GF-D8 (cell line): ENCODE measurements around the gene ICE2.

ENCODE experiments used
- DNase-seq: peaks from one replicate; lab custom pipeline; 2025; lab: John Stamatoyannopoulos, UW

Gene ICE2

GRCh38 chr15:60390231-60390630 lies 88.7 kb downstream of the ICE2 start:
- DNase-seq: no peak

GRCh38 chr15:60389261-60390077 lies 89.5 kb downstream of the ICE2 start:
- no peak for DNase-seq

GRCh38 chr15:60387321-60387720 lies 91.6 kb downstream of the ICE2 start:
- no peak for DNase-seq

GRCh38 chr15:60386615-60387014 lies 92.3 kb downstream of the ICE2 start:
- DNase-seq: no peak

GRCh38 chr15:60385620-60386552 lies 93.1 kb downstream of the ICE2 start:
- no peak for DNase-seq

GRCh38 chr15:60384526-60385126 lies 94.3 kb downstream of the ICE2 start:
- DNase-seq: no peak

GRCh38 chr15:60384053-60384452 lies 94.9 kb downstream of the ICE2 start:
- no peak for DNase-seq

- no peak for DNase-seq
Observed at GRCh38 chr15:60382773-60383674, 95.9 kb downstream of the ICE2 start.

- DNase-seq: no peak
Observed at GRCh38 chr15:60381148-60381788, 97.7 kb downstream of the ICE2 start.

GRCh38 chr15:60379525-60380274 lies 99.2 kb downstream of the ICE2 start:
- no peak for DNase-seq

- no peak for DNase-seq
Observed at GRCh38 chr15:60379185-60379524, 99.8 kb downstream of the ICE2 start.

GRCh38 chr15:60376677-60377095 lies 102.3 kb downstream of the ICE2 start:
- no peak for DNase-seq

GRCh38 chr15:60375306-60375705 lies 103.6 kb downstream of the ICE2 start:
- DNase-seq: no peak

GRCh38 chr15:60374628-60375081 lies 104.3 kb downstream of the ICE2 start:
- no peak for DNase-seq

- DNase-seq: no peak
Observed at GRCh38 chr15:60374209-60374608, 104.7 kb downstream of the ICE2 start.

GRCh38 chr15:60373745-60374144 lies 105.2 kb downstream of the ICE2 start:
- no peak for DNase-seq

GRCh38 chr15:60373327-60373726 lies 105.6 kb downstream of the ICE2 start:
- no peak for DNase-seq

GRCh38 chr15:60372756-60373155 lies 106.2 kb downstream of the ICE2 start:
- no peak for DNase-seq

- DNase-seq: no peak
Observed at GRCh38 chr15:60372227-60372626, 106.7 kb downstream of the ICE2 start.
